Raji (cell line): Measurements from ENCODE around the gene HS3ST2.

Source experiments
- POLR2A ChIP-seq: IDR thresholded peaks from 2 replicates; pipeline ENCODE4 v1.6.1; 2011; ENCODE audit warnings: low read depth, low read length, control low read depth; ENCODE audit not compliant: insufficient read depth

Gene HS3ST2

DNA sequence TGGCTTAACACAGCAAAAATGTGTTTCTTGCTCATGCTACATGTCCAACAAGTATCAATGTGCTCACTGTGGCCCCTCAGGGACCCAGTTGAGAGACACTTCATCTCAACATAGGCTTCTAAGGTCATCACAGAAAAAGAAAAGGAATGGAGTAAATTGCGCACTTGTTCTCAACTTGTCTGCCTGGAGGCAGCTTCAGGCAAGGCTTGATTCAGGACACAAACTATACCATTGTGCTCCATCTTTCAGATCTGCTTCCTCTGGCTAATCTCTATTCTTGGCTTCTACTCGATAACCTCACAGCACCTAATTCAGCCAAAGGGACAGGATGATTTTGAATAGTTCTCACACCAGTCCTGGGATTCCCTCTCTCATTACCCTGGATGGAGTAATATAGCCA, 35.6 kb downstream of the HS3ST2 start:
- no peak for TF ChIP-seq POLR2A

DNA sequence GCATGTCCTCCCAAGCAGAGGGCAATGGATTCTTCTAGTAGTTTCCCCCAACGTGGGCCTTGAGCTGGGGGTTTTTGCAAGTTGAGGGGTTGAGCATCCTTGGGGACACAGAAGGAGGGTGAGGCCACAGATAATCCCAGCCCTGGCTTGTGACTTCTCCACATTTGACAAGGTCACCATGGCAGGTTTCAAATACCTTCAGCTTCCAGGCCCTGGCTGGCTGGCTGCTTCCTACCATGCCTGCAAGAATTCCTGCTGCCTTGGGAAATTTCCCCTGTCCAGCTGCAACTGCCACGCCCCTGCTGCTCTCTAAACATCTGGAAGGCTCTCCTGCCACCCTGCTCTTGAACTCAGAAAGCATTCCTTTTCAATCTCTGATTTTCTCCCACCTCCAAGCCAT, 41.3 kb downstream of the HS3ST2 start:
- TF ChIP-seq POLR2A, result no peak

DNA sequence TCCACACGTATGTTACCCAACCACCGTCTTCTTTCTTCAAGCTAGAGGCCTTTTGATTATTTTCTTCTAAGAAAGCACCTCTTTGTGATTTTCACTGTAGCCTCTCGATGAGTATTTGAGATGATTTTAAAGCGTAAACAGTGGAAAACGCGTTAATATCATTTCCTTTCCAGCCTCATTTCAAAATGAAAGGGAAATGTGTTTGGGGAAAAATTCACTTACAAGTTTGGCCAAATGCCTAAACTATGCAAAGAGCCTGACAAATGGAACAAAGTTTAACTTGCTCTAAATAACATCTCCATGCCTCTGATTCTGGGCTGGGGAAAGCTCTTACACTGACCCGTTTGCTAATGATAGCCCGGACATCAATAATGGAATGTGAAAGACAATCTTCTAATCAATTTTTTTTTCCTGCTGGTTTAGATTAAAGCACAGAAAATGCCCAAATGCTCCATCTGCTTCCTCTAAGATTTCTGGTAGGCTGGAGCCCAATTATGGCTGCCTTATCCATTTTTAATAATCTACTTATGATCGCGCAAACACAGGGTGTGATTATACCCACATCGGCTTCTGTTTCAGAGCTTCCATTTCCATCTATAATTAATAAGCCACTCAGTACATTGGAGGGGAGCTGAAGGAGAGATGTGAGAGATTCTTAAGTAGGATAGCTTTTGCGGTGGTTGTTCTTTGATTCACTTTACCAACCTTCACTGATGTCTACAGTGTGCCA, 43.5 kb downstream of the HS3ST2 start:
- no peak for TF ChIP-seq POLR2A

DNA sequence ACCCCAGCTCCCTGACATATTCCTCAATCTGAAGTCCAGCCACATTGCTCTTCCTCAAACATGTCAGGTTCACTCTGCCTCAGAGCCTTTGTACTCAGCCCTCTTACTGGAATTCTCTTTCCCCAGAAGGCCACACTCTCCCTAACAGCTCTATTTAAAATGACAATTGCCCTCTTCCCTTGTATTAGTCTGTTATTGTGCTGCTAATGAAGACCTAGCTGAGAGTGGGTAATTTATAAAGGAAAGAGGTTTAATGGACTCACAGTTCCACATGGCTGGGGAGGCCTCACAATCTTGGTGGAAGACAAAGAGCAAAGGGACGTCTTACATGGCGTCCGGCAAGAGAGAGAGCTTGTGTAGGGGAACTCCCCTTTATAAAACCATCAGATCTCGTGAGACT, 46.0 kb downstream of the HS3ST2 start:
- no peak for TF ChIP-seq POLR2A

GRCh38 chr16:22861580-22861979, 47.6 kb downstream of the HS3ST2 start:
- TF ChIP-seq POLR2A, result no peak

- no peak for TF ChIP-seq POLR2A
These were observed 48.1 kb downstream of the HS3ST2 start for GRCh38 chr16:22862046-22862445.

DNA sequence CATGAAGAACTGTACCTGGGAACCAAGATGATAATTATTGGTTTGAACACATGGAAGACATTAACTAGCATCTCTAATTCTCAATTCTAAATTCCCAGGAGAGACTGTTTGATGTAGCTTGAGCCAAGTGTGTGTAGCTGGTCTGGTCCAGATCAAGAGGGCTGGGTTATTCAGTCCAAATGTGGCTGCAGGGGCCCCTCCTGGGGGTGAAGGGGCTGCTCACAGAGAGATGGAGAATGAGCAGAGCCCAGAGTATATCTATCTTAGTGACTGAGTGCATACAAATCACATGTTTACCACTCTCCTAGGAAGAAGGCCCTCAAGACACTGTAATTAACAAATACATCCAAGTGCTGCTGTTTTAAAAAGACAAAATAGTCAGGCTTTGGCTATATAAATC, 50.4 kb downstream of the HS3ST2 start:
- TF ChIP-seq POLR2A, result no peak

DNA sequence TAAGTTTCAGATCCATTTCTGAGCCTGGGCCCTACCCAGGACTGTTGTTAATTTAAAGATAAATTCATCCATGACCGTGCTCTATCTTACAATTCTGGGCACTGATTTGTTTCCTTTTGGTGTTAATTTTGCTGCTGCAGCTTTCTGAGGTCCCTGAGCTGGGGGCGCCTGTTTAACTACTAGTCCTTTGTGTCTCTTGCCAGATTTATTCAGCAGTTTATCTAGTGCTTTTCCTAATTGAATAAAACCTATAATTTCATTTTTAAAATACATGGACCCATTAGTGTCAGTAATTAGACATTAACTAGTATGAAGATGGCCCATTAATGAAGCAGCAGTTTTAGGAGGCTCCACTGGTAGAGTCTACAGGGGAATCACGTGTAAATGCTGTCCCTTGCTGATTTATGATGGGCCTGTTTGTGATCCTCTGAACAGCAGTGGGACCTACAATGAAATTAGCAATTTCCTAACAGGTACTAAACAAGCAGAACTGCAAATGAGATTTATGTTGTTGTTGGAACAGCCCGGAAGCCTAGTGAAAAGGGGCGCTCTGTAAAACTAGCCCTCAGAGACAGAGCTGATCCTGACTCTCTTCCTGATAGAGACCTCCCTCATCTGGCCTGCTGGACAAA, 54.7 kb downstream of the HS3ST2 start:
- no peak for TF ChIP-seq POLR2A

GRCh38 chr16:22871861-22872260, 57.9 kb downstream of the HS3ST2 start:
- TF ChIP-seq POLR2A, result no peak

GRCh38 chr16:22874394-22874793, 60.4 kb downstream of the HS3ST2 start:
- no peak for TF ChIP-seq POLR2A

DNA sequence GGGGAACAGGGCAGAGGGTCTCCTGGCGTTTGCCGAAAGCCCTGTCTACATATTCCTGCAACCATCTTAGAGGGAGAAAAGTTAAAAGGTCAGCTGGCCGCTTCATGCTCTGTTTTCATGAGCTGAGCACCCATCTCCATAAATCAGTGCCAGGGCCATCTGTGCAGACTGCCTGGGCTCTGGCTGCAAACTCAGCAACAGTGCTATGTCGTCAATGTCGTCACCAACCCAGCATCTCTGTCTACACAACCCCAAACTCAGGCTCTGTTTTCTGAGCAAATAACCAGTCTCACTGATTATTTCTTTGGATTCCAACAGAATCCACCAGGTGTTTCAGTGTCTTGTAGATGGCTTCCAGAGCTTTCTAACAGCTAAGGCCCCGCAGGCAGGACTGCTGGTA, 65.0 kb downstream of the HS3ST2 start:
- TF ChIP-seq POLR2A, result no peak

GRCh38 chr16:22879466-22879865, 65.5 kb downstream of the HS3ST2 start:
- TF ChIP-seq POLR2A, result no peak

DNA sequence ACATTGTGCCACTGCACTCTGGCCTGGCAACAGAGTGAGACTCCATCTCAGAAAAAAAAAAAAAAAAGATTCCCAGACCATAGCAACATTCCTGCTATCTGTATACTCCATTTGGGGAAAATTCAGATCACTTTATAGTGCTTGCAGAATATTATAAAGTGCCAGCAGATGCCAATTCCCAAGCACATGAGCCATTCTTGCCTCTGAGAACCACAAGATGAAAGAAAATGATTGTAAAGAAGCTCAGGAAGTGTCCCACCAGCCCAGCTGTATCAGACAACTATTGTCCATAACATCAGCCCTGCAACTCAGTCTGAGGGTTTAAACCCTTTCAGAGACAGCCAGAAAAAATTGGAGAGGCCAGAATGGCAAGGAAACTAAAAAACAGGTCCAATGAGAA, 69.0 kb downstream of the HS3ST2 start:
- TF ChIP-seq POLR2A, result no peak

DNA sequence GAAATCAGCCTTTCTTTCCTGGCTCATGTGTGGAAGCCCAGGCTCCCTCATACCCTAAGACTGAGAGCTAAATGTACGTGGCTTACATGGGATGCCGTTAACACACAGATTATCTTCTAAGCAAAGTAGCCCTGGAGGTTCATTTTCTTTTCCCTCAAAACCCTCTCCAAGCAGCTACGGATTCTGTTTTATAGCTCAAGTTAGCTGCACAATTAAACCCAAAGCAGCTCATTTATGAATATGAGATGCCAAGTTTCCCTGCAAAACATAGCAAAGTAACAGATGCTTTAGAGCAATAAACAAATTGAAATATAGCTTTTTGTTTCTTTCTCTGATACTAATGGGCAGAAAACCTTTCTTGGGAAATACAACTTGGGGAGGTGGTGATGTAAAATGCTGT, 72.0 kb downstream of the HS3ST2 start:
- no peak for TF ChIP-seq POLR2A

- TF ChIP-seq POLR2A, result no peak
These were observed 73.0 kb downstream of the HS3ST2 start for GRCh38 chr16:22886927-22887326.

- TF ChIP-seq POLR2A, result no peak
These were observed 73.5 kb downstream of the HS3ST2 start for GRCh38 chr16:22887445-22887844.

DNA sequence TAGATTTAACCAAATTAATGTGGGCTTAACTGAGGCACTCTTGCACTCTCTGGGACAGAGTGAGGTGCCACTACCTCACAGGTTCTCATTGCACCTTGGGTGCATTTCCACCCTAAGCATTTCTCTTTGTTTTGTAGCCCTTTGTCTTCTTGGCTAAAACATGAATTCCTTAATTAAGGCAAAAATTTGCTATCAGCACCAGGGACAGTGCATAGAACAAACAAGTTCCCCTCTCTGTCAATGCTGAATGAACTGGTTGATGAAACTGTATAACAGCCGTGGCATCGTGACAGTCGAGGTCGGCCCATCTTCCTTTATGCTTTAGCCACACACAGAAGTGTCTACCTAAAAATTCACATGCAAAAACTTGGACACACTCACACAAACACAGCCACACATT, 74.8 kb downstream of the HS3ST2 start:
- TF ChIP-seq POLR2A, result no peak
